Muscle of leg (tissue), 11 donors: ENCODE results near the gene PTCD1. TPM values are rescaled to one million over a fixed set of nuclear protein-coding genes. Genes with fewer than 3 reads are reported as not detected.
"Not testable (repeated sequence)": the region's sequence is repeated elsewhere in the genome, so short reads cannot be mapped to it uniquely, and the experiment has no call there.

Source experiments
- DNase-seq: peaks from one replicate; pipeline ENCODE4 v3.0.0; 2013
- H3K27ac ChIP-seq: one replicate; pipeline ENCODE4 v1.5.1; 2013; ENCODE audit warnings: mild to moderate bottlenecking, low read length, control low read depth
- H3K27me3 ChIP-seq: one replicate; pipeline ENCODE4 v1.6.1; 2013; ENCODE audit warnings: low read length; ENCODE audit not compliant: control insufficient read depth, insufficient read depth
- H3K36me3 ChIP-seq: one replicate; pipeline ENCODE4 v1.6.1; 2013; ENCODE audit warnings: low read length; ENCODE audit not compliant: control insufficient read depth, insufficient read depth
- H3K4me1 ChIP-seq: one replicate; pipeline ENCODE4 v1.6.1; 2013; ENCODE audit warnings: low read length; ENCODE audit not compliant: control insufficient read depth, insufficient read depth
- H3K4me3 ChIP-seq: one replicate; pipeline ENCODE4 v1.5.1; 2013; ENCODE audit warnings: low read length, control low read depth
- H3K9me3 ChIP-seq: replicated peaks from 2 replicates; pipeline ENCODE4 v1.6.1; 2013; ENCODE audit warnings: low read depth, low read length; ENCODE audit not compliant: control insufficient read depth
- WGBS: methylation state at CpG from one replicate; pipeline ENCODE4 v1.1.5; 2013; ENCODE audit warnings: missing lambda C conversion rate; ENCODE audit not compliant: insufficient coverage; 5-methylcytosine and 5-hydroxymethylcytosine counted together
- polyA plus RNA-seq, 8 donors: library from polyadenylated mRNA; unstranded; fragments of 120-200 nt; gene quantifications; one replicate each; pipeline versions ENCODE4 v1.2.1 to v1.2.3, GENCODE V29; 2013; ENCODE audit warnings: inconsistent platforms in 1 of 8, low replicate concordance in 1 of 8; ENCODE audit not compliant: insufficient read length in 8 of 8, insufficient read depth in 1 of 8
- total RNA-seq: library from RNA; stranded (reverse); fragments of 120-200 nt; gene quantifications from one replicate; pipeline ENCODE4 v1.2.4, GENCODE V29; 2013

PTCD1 gene
- total and polyA plus RNA-seq, 9 donors, result 2.9 to 6.0 (median 4.2) TPM

DNA sequence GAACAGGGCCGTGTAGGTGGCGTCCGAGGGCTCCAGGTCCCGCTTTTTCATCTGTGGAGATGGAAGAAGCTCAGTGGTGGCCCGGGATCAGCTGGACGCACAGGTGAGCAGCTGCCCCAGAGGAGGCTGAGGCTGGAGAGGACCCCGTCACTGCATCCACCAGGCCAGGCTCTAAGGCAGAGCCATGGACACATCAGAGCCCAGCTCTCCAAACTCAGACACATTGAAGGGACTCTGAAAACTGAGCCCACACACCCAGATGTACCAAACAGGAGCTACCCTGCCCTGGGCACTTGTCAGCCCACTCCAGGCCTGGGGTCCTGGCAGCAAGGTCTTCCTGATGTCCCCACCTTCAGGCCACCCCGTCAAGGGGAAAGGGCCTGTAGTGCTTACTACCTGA is 8.8 kb downstream of the PTCD1 start:
- WGBS, result 92% methylated on average over 8 of the region's 8 CpGs

DNA sequence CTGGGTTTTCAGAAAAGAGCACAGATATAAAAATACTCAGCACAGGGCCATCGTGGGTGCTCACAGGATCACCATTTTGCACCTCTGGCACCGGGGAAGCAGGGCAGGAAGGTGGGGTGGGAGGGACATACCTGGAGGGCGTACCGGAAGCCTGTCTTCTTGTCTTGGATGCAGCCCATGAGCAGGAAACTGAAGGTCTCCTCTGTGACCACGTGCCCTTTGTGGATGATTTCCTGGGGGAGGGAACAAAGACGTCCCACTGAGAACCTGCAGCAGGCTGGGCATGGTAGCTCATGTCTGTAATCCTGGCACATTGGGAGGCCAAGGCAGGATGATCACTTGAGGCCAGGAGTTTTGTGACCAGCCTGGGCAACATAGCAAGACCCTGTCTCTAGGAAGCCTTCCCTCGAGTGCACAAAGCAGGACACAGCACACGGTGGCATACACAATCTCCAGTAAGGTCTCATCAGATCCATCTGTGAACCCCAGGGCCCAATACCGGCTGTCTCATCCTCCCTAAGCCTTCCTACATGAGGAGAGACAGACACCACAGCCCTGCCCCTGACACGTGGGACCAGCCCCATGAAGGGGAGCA is 9.5 kb downstream of the PTCD1 start:
- H3K36me3 ChIP-seq, result peaks cover 57% of the 10 kb centered on the region

More for the DNA sequence above, 8.8 kb downstream of the PTCD1 start:
- Histone ChIP-seq H3K27ac (no peak overlapping the region), H3K36me3 (peaks cover 55% of the 10 kb centered on the region), H3K27me3 (no peaks in the 10 kb centered on the region), H3K9me3 (no peaks in the 10 kb centered on the region), H3K4me3 (no peak overlapping the region), H3K4me1 (no peaks in the 10 kb centered on the region)
- DNase-seq, result no peak

DNA sequence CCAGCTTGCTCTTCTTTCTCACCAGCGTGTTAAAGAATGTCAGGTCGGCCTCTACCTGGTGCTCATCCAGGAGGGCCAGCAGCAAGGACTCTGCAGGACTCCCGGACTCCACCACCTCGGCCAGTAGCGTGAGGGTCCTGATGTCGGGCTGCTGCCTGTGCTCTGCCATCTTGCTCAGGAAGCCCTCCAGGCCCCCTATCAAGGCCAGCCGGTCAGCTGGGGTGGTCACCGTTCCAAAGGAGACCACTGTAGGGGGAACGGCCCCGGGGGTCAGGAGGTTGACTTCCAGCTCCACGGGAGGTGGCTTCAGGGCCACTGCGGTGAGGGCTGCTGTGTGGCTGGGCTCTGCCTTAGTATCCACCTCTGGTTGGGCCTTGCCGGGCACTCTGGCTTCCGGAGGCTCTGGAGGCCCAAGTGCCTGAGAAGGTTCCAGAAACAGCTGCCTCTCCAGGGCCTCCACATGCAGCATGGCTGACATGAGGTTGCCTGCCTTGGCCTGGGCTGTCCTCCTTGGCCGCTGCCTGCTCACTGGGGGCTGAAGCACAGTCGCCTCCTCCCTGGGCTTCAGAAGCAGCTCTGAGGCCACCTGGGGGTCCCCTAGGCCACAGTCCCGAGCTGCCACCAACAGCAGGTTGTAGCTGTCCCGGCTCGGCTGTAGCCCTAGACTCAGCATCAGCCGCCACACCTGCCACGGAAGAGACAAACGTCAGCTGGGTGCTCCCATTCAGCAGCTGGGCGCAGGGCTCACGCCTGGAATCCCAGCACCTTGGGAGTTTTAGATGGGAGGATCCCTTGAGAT is 13.5 kb downstream of the PTCD1 start:
- H3K36me3 ChIP-seq, result peaks cover 51% of the 10 kb centered on the region
- WGBS, result 92% methylated on average over 23 of the region's 24 CpGs
- no peaks in the 10 kb centered on the region for H3K4me1 ChIP-seq
- H3K27me3 ChIP-seq, result no peaks in the 10 kb centered on the region
- H3K9me3 ChIP-seq, result no peaks in the 10 kb centered on the region
- no peak overlapping the region for H3K4me3 ChIP-seq
- H3K27ac ChIP-seq, result no peak overlapping the region
- DNase-seq, result no peak

More for the DNA sequence above, 9.5 kb downstream of the PTCD1 start:
- no peaks in the 10 kb centered on the region for H3K9me3 ChIP-seq
- H3K4me3 ChIP-seq, result no peak overlapping the region
- WGBS, result 81% methylated on average over 9 of the region's 10 CpGs
- H3K27me3 ChIP-seq, result no peaks in the 10 kb centered on the region
- H3K27ac ChIP-seq, result no peak overlapping the region
- no peaks in the 10 kb centered on the region for H3K4me1 ChIP-seq
- no peak for DNase-seq

DNA sequence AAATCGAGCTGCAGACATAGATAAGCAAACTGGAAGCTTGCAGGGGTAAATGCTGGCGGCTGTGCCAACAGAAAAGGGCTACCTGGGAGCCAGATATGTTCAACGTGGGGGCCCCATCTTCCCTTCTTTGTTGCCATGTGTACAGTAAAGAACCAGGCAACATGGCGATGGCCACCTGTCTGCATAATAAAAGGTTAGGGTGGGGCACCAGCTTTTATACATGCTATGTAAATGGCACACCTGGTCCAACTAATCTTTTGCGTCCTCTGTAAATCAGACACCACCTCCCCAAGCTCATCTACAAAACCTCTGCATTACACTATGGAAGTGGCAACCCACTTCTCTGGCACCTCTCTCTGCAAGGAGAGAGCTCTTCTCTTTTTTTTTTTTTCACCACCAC is 16.0 kb downstream of the PTCD1 start:
- H3K4me1 ChIP-seq, result no peaks in the 10 kb centered on the region
- no peak overlapping the region for H3K27ac ChIP-seq
- no peak overlapping the region for H3K4me3 ChIP-seq
- peaks cover 58% of the 10 kb centered on the region for H3K36me3 ChIP-seq
- no peaks in the 10 kb centered on the region for H3K27me3 ChIP-seq
- no peaks in the 10 kb centered on the region for H3K9me3 ChIP-seq
- DNase-seq, result no peak
- 96% methylated on average over 4 of the region's 5 CpGs for WGBS

DNA sequence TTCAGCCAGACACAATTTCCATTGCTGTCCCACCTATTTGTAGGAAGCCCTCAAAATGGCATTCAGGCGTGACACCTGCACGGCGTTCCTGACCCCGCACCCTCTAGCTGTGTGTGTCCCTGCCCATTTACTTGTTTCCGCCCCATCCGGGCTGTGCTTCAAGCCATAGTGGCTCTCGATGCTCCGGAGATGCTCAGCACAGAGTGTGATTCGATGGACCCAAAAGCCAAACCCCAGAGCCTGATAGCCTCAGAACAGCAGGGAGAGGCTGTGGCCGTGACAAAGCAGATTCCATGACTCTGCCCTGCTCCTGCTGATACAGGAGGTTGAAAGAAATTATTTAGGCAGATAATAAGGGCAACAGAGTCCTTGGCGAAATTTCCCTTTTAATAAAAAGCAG is 16.4 kb downstream of the PTCD1 start:
- Histone ChIP-seq H3K27ac (no peak overlapping the region), H3K36me3 (peaks cover 63% of the 10 kb centered on the region), H3K27me3 (no peaks in the 10 kb centered on the region), H3K4me3 (no peak overlapping the region), H3K9me3 (no peaks in the 10 kb centered on the region), H3K4me1 (no peaks in the 10 kb centered on the region)
- DNase-seq, result no peak
- 90% methylated on average over 10 of the region's 11 CpGs for WGBS

DNA sequence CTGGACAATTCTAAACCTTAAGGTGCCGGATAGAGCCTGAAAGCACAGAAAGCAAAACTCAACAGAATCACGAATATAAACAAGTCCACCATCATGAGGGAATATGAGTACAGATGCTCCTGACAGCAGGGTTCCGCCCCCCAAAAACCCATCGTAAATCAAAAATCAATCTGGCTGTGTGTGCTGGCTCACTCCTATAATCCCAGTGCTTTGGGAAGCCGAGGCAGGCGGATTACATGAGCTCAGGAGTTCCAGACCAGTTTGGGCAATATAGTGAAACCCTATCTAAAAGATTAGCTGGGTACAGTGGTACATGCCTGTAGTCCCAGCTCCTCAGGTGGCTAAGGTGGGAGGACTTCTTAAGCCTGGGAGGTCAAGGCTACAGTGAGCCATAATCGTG is 17.6 kb downstream of the PTCD1 start:
- Histone ChIP-seq H3K9me3 (no peaks in the 10 kb centered on the region), H3K27me3 (no peaks in the 10 kb centered on the region), H3K4me3 (no peak overlapping the region), H3K36me3 (peaks cover 73% of the 10 kb centered on the region), H3K27ac (no peak overlapping the region), H3K4me1 (no peaks in the 10 kb centered on the region)
- no peak for DNase-seq
- 100% methylated on average over 3 of the region's 7 CpGs for WGBS

DNA sequence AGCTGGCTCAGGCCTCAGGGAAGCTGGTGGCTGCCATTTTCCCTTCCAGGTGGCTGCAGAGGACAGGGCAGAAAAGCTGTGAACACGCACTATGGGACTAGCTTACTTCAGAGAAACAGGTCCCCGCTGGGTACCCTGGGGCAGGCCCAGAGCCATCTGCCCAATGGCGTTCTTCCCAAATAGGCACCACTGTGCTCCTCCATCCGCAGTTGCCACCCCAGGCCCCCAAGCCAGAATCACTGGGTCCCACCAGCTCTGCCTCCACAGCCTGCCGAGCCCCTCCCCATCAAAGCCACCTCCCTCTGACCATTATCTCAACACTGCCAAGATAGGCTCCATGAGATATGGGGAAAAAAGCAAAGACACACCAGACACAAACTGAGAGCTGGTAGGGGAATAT is 18.4 kb downstream of the PTCD1 start:
- peaks cover 78% of the 10 kb centered on the region for H3K36me3 ChIP-seq
- WGBS, result 95% methylated on average over 4 of the region's 5 CpGs

DNA sequence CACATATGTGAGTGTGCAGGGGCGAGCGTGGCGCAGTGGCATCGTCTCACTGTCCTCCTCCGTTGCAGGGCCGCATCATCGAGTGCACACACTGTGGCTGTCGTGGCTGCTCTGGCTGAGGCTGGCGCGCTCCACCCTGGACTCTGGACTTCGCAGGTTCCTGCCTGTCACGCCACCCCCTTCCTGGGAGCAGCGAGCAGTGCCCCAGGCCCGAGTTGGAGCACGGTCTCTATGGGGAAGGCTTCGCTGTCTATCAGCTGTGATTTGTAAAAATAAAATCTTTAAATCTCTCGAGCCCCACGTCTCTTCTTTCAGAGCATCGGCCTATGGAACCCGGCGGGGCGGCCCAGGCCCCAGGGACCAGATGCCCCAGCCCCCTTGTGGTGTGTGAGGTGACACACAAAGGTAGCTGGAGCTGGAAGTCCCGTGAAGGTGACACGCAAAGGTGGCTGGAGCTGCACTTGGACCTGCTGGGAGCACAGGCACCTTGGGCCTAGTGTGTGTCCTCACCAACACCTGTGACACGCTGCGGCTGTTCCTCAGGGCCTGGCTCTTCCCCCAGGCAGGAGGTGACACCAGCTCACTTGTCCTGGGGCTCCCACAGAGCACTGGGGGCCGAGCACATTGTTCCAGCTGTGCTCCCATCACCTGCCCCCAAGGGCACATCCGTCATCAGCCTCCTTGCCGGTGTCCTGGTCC is 19.1 kb downstream of the PTCD1 start:
- H3K4me1 ChIP-seq, result no peaks in the 10 kb centered on the region
- no peak for DNase-seq
- no peak overlapping the region for H3K4me3 ChIP-seq
- WGBS, result 87% methylated on average over 25 of the region's 29 CpGs
- H3K27ac ChIP-seq, result no peak overlapping the region
- no peaks in the 10 kb centered on the region for H3K9me3 ChIP-seq
- no peaks in the 10 kb centered on the region for H3K27me3 ChIP-seq
- peaks cover 78% of the 10 kb centered on the region for H3K36me3 ChIP-seq

More for the DNA sequence above, 18.4 kb downstream of the PTCD1 start:
- Histone ChIP-seq H3K27ac (no peak overlapping the region), H3K4me3 (no peak overlapping the region), H3K4me1 (no peaks in the 10 kb centered on the region), H3K27me3 (no peaks in the 10 kb centered on the region), H3K9me3 (no peaks in the 10 kb centered on the region)
- no peak for DNase-seq

DNA sequence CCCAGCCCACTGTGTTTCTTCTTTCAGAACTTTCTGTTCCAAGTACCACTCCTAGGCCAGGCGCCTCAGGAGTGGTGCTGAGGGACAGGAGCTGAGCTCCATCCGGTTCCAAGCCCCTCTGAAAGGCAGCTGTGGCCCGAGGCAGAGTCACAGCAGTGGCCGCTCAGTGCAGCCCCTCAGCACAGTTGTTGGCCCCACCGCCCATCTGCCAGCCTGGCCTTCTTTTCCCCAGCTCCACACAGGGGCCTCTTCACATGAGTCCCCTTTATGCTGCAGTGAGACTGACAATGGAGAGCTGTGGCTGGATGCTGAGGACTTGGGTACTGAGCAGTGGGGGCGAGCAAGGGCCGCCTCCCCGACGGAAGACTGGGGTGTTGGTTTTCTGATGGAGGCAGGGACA is 20.3 kb downstream of the PTCD1 start:
- H3K27ac ChIP-seq, result no peak overlapping the region
- no peaks in the 10 kb centered on the region for H3K4me1 ChIP-seq
- no peak overlapping the region for H3K4me3 ChIP-seq
- H3K9me3 ChIP-seq, result no peaks in the 10 kb centered on the region
- H3K27me3 ChIP-seq, result no peaks in the 10 kb centered on the region
- peaks cover 74% of the 10 kb centered on the region for H3K36me3 ChIP-seq
- DNase-seq, result no peak
- 91% methylated on average over 7 of the region's 9 CpGs for WGBS

DNA sequence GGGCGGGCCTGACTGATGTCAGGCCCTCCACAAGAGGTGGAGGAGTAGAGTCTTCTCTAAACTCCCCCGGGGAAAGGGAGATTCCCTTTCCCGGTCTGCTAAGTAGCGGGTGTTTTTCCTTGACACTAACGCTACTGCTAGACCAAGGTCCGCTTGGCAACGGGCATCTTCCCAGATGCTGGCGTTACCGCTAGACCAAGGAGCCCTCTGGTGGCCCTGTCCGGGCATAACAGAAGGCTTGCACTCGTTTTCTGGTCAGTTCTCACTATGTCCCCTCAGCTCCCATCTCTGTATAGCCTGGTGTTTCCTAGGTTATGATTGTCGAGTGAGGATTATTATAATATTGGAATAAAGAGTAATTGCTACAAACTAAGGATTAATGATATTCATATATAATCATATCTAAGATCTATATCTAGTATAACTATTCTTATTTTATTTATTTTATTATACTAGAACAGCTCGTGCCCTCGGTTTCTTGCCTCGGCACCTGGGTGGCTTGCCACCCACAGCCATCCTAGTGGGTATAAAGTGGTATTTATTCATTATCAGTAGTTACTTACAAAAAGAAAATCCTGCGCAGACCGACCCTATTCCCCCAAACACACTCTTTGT is 23.0 kb downstream of the PTCD1 start:
- H3K9me3 ChIP-seq, H3K4me3 ChIP-seq, H3K4me1 ChIP-seq, H3K27me3 ChIP-seq, H3K27ac ChIP-seq: not testable (repeated sequence)
- H3K36me3 ChIP-seq, result peaks cover 81% of the 10 kb centered on the region
- DNase-seq, result peak; percentile 47
- WGBS, result 38% methylated on average over 6 of the region's 17 CpGs
